SU-DHL-6 (cell line): Measurements from ENCODE around the gene ITGA1.

Source experiments
- H2AFZ ChIP-seq: fragments of 200-600 bp; sonication (generic); 2 replicates; pipeline ENCODE4 v1.6.1; 2014; ENCODE audit warnings: low read depth, mild to moderate bottlenecking, moderate library complexity, mixed read lengths, antibody characterized with exemption, low read length; ENCODE audit not compliant: severe bottlenecking
- H3F3A ChIP-seq: fragments of 200-600 bp; shearing (Covaris generic); 2 replicates; pipeline ENCODE4 v1.6.0; 2016; ENCODE audit warnings: antibody characterized with exemption, mild to moderate bottlenecking; ENCODE audit not compliant: insufficient read depth
- H3K27ac ChIP-seq: fragments of 200-600 bp; sonication (generic); 2 replicates; pipeline ENCODE4 v1.5.1; 2016; ENCODE audit warnings: low read depth, mild to moderate bottlenecking, low read length, moderate library complexity, mixed read lengths
- H3K27me3 ChIP-seq: fragments of 200-600 bp; sonication (generic), shearing (Covaris generic); 2 replicates; pipeline ENCODE4 v1.6.0; 2014; ENCODE audit warnings: mild to moderate bottlenecking, low read length
- H3K36me3 ChIP-seq: fragments of 200-600 bp; sonication (generic); 2 replicates; pipeline ENCODE4 v1.6.1; 2014; ENCODE audit warnings: mild to moderate bottlenecking, low read length, mixed read lengths
- H3K4me2 ChIP-seq: fragments of 300-600, 200-600 bp; shearing (Covaris generic), sonication (generic); 2 replicates; pipeline ENCODE4 v1.6.0; 2014; ENCODE audit warnings: low read length, low read depth, mild to moderate bottlenecking; ENCODE audit not compliant: poor library complexity, severe bottlenecking
- H3K4me3 ChIP-seq: fragments of 200-600 bp; sonication (generic); 2 replicates; pipeline ENCODE4 v1.5.1; 2014; ENCODE audit warnings: antibody characterized with exemption, low read length, mild to moderate bottlenecking, mixed read lengths; ENCODE audit not compliant: insufficient read depth, poor library complexity, severe bottlenecking
- H3K79me2 ChIP-seq: fragments of 200-600 bp; sonication (generic); 2 replicates; pipeline ENCODE4 v1.6.1; 2014; ENCODE audit warnings: mild to moderate bottlenecking, low read length, moderate library complexity; ENCODE audit not compliant: insufficient read depth
- H3K9ac ChIP-seq: fragments of 200-600 bp; sonication (generic); 2 replicates; pipeline ENCODE4 v1.7.0; 2014; ENCODE audit warnings: mild to moderate bottlenecking, low read length
- H3K9me2 ChIP-seq: fragments of 200-600 bp; sonication (generic); replicated peaks from 2 replicates; pipeline ENCODE4 v1.6.1; 2014; ENCODE audit warnings: low read length; ENCODE audit not compliant: insufficient read depth
- H3K9me3 ChIP-seq: fragments of 200-600 bp; sonication (generic); 2 replicates; pipeline ENCODE4 v1.6.1; 2014; ENCODE audit warnings: low read length, mixed read lengths; ENCODE audit not compliant: insufficient read depth
- H4K20me1 ChIP-seq: fragments of 200-600 bp; sonication (generic); 2 replicates; pipeline ENCODE4 v1.6.1; 2014; ENCODE audit warnings: low read depth, mild to moderate bottlenecking, antibody characterized with exemption, low read length, moderate library complexity, mixed read lengths
- EZH2phosphoT487 ChIP-seq: fragments of 200-600 bp; sonication (generic), shearing (Covaris generic); conservative IDR thresholded peaks from 2 replicates; pipeline ENCODE4 v1.6.1; 2018; ENCODE audit warnings: mild to moderate bottlenecking, antibody characterized with exemption, low read length, moderate library complexity, mixed read lengths
- TF ChIP-seq, protein P1 (sequence below): fragments of 200-600 bp; sonication (generic); IDR thresholded peaks from one replicate; pipeline ENCODE4 v1.5.1; 2017; ENCODE audit warnings: antibody characterized with exemption, mild to moderate bottlenecking, low read length, moderate library complexity; ENCODE audit not compliant: insufficient read depth, poor library complexity, severe bottlenecking

ITGA1 gene

DNA sequence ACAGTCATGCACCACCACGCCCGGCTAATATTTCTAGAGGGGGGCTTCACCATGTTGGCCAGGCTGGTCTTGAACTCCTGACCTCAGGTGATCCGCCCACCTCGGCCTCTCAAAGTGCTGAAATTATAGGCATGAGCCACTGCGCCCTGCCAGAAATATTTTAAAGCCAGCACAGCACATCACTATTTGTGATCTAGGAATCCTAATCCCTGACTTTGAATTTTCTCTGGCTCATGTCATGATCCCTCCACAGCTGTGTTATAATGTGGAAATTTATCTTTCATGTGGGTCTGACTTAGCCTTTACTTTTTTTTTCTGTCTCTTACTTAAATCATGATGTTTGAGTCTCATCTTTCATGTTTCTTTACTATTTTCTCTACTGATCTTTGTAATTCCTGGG, 18.7 kb upstream of the ITGA1 start:
- H3K4me2 ChIP-seq = no peak overlapping the region
- H3K27ac ChIP-seq = no peak overlapping the region
- H3F3A ChIP-seq = no peaks in the 10 kb centered on the region
- peaks cover 2% of the 10 kb centered on the region; the same call in 1 of the 2 replicates for H3K36me3 ChIP-seq
- no peaks in the 10 kb centered on the region for H3K79me2 ChIP-seq
- H2AFZ ChIP-seq = no peak overlapping the region
- H3K9ac ChIP-seq = no peak overlapping the region
- no peak overlapping the region for H3K4me3 ChIP-seq
- no peaks in the 10 kb centered on the region for H3K9me2 ChIP-seq
- H3K27me3 ChIP-seq = no peaks in the 10 kb centered on the region
- no peaks in the 10 kb centered on the region for H4K20me1 ChIP-seq
- TF ChIP-seq EZH2phosphoT487 = no peak
- TF ChIP-seq, protein P1, sequence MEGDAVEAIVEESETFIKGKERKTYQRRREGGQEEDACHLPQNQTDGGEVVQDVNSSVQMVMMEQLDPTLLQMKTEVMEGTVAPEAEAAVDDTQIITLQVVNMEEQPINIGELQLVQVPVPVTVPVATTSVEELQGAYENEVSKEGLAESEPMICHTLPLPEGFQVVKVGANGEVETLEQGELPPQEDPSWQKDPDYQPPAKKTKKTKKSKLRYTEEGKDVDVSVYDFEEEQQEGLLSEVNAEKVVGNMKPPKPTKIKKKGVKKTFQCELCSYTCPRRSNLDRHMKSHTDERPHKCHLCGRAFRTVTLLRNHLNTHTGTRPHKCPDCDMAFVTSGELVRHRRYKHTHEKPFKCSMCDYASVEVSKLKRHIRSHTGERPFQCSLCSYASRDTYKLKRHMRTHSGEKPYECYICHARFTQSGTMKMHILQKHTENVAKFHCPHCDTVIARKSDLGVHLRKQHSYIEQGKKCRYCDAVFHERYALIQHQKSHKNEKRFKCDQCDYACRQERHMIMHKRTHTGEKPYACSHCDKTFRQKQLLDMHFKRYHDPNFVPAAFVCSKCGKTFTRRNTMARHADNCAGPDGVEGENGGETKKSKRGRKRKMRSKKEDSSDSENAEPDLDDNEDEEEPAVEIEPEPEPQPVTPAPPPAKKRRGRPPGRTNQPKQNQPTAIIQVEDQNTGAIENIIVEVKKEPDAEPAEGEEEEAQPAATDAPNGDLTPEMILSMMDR = no peak
- no peaks in the 10 kb centered on the region for H3K9me3 ChIP-seq

DNA sequence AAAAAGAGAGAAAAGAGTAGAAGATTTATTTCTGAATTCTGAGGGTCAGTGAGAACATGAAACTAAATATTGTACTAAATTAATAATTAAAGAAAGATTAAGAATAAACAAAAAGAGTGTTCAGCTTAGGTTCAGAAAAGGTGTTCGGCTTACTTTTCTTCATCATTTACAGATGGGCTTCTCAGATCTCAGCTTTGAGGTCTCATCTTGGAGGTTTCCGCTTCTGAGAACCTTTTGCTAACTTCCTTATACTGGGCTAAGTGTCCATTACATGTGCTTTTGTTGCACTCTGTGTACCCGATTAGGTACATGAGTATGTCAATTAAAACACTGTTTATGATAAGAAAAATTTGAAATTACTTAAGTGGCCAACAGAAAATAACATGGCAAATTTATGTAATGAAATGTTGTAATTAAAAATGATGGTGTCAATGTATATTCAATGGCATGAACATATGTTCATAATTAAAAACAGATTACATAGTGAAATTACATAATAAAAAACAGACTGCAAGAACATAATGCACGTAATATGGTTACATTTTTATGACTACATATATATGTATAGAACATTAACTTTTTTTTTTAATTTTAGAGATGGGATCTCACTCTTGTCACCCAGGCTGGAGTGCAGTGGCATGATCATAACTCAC, 17.3 kb upstream of the ITGA1 start:
- H3K9me3 ChIP-seq = no peaks in the 10 kb centered on the region
- no peaks in the 10 kb centered on the region for H3F3A ChIP-seq
- H3K4me2 ChIP-seq = no peak overlapping the region
- H3K79me2 ChIP-seq = no peaks in the 10 kb centered on the region
- H3K27ac ChIP-seq = no peak overlapping the region
- H3K4me3 ChIP-seq = no peak overlapping the region
- no peaks in the 10 kb centered on the region for H3K9me2 ChIP-seq
- TF ChIP-seq, protein P1 = no peak
- TF ChIP-seq EZH2phosphoT487 = no peak
- no peaks in the 10 kb centered on the region for H3K36me3 ChIP-seq
- H2AFZ ChIP-seq = no peak overlapping the region
- H4K20me1 ChIP-seq = no peaks in the 10 kb centered on the region
- H3K27me3 ChIP-seq = no peaks in the 10 kb centered on the region
- no peak overlapping the region for H3K9ac ChIP-seq

DNA sequence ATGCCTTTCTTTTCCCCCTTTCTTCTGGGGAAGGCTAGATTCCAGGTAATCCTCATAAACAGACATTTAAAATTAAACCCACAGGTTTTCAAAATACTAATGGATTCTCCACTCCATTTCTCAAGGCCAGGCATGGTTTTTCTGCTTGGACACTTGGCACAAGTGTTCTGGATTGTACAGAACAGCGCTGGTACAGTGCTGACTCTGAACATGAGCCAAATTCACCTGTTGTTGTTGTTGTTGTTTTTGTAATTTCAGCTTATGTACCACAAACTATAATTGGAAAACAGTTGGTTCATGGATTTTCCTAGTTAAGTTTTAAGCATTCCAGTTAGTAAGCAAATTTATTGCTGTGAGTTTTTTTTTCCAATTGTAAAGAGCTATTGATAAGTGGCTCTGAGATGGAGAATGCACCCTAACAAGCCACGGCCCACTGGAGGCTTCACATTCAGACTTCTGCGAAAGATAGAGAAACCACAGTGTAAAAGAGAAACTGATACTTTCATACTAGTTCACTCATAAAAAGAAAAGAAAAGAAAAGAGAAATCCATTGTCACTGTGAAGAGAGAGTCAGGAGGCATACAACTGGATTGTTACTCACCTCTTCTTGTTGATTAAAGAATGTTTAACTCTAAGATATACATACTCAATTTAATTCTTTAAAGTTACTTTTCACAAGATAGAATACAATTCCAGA, 16.2 kb upstream of the ITGA1 start:
- Histone ChIP-seq H4K20me1 (no peaks in the 10 kb centered on the region), H3K79me2 (no peaks in the 10 kb centered on the region), H3K36me3 (no peaks in the 10 kb centered on the region), H3K4me3 (no peak overlapping the region), H3K27ac (no peak overlapping the region), H2AFZ (no peak overlapping the region), H3K9me3 (no peaks in the 10 kb centered on the region), H3K9ac (no peak overlapping the region), H3K27me3 (no peaks in the 10 kb centered on the region), H3K9me2 (no peaks in the 10 kb centered on the region), H3F3A (no peaks in the 10 kb centered on the region), H3K4me2 (no peak overlapping the region)
- no peak for TF ChIP-seq EZH2phosphoT487

DNA sequence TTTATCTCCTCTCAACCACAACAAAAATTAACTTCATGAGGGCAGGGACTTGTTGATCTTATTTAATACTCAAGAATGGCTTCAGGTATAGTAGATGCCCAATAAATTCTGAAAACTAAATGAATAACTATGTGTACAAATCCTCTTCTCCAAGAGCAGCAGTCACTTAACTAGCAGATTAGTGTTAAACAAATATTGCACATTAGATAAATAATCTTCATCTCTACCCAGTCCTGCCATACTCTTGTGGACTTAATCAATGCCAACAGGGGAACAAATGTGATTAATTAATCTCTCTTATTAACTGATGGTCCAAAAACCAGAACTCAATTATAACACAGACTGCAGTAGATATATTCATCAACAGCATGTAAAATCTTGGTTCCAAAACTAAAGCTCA, 15.0 kb upstream of the ITGA1 start:
- Histone ChIP-seq H3K4me2 (no peak overlapping the region), H3K4me3 (no peak overlapping the region), H3F3A (no peaks in the 10 kb centered on the region), H3K9ac (no peak overlapping the region), H3K27me3 (no peaks in the 10 kb centered on the region), H3K79me2 (no peaks in the 10 kb centered on the region), H2AFZ (no peak overlapping the region), H3K9me3 (no peaks in the 10 kb centered on the region), H3K9me2 (no peaks in the 10 kb centered on the region), H4K20me1 (no peaks in the 10 kb centered on the region), H3K36me3 (no peaks in the 10 kb centered on the region), H3K27ac (no peak overlapping the region)
- TF ChIP-seq, protein P1 = no peak
- no peak for TF ChIP-seq EZH2phosphoT487
